ENCODE results near the gene STK35. TPM values are rescaled to one million over a fixed set of nuclear protein-coding genes. Genes with fewer than 3 reads are reported as not detected.
"Not testable (repeated sequence)": the region's sequence is repeated elsewhere in the genome, so short reads cannot be mapped to it uniquely, and the experiment has no call there.

The STK35 gene
- total RNA-seq, 2 experiments from 2014 or later = 15.8 to 16.1 TPM

- Mint-ChIP-seq H3K36me3 (ENCODE audit: low read depth) (no peaks in the 10 kb centered on the region), H3K4me3 (no peak overlapping the region), H3K9me3 (no peaks in the 10 kb centered on the region), H3K4me1 (no peaks in the 10 kb centered on the region), H3K27me3 (no peaks in the 10 kb centered on the region), H3K27ac (no peak overlapping the region)
- no peak for DNase-seq
- CTCF ChIA-PET = no interaction called here
- POLR2A ChIA-PET = no interaction called here
Observed at GRCh38 chr20:2163312-2163711, 61.7 kb downstream of the STK35 start.

- Mint-ChIP-seq H3K9me3 (no peaks in the 10 kb centered on the region), H3K27ac (no peak overlapping the region), H3K4me1 (no peaks in the 10 kb centered on the region), H3K4me3 (no peak overlapping the region), H3K27me3 (no peaks in the 10 kb centered on the region), H3K36me3 (ENCODE audit: low read depth) (no peaks in the 10 kb centered on the region)
- DNase-seq = no peak
- ChIA-PET CTCF (no interaction called here), POLR2A (no interaction called here)
Observed at GRCh38 chr20:2163757-2164156, 62.1 kb downstream of the STK35 start.

- Mint-ChIP-seq H3K27me3 (no peaks in the 10 kb centered on the region), H3K27ac (no peak overlapping the region), H3K9me3 (no peaks in the 10 kb centered on the region), H3K4me1 (no peaks in the 10 kb centered on the region), H3K4me3 (no peak overlapping the region), H3K36me3 (ENCODE audit: low read depth) (no peaks in the 10 kb centered on the region)
- POLR2A ChIA-PET = no interaction called here
- CTCF ChIA-PET = no interaction called here
- DNase-seq = no peak
Observed at GRCh38 chr20:2164421-2164820, 62.8 kb downstream of the STK35 start.

- Mint-ChIP-seq H3K27ac (no peak overlapping the region), H3K27me3 (no peaks in the 10 kb centered on the region), H3K36me3 (ENCODE audit: low read depth) (no peaks in the 10 kb centered on the region), H3K4me1 (no peaks in the 10 kb centered on the region), H3K4me3 (no peak overlapping the region), H3K9me3 (no peaks in the 10 kb centered on the region)
- ChIA-PET POLR2A (interaction anchor here (0.5 kb wide), 1 partner anchor 19 kb away, joined by 3 read pairs; no protein-coding TSS in a partner anchor), CTCF (no interaction called here)
- no peak for DNase-seq
Observed at GRCh38 chr20:2164966-2165365, 63.3 kb downstream of the STK35 start.

GRCh38 chr20:2165871-2166270 lies 64.2 kb downstream of the STK35 start:
- no peak for DNase-seq
- ChIA-PET CTCF (no interaction called here), POLR2A (no interaction called here)
- no peak overlapping the region for H3K4me3 Mint-ChIP-seq
- H3K36me3 Mint-ChIP-seq (ENCODE audit: low read depth) = no peaks in the 10 kb centered on the region
- no peaks in the 10 kb centered on the region for H3K4me1 Mint-ChIP-seq
- no peaks in the 10 kb centered on the region for H3K9me3 Mint-ChIP-seq
- no peak overlapping the region for H3K27ac Mint-ChIP-seq
- H3K27me3 Mint-ChIP-seq = peaks cover 1% of the 10 kb centered on the region

GRCh38 chr20:2167112-2167511 lies 65.5 kb downstream of the STK35 start:
- Mint-ChIP-seq H3K27me3 (peaks cover 7% of the 10 kb centered on the region), H3K4me3 (no peak overlapping the region), H3K4me1 (no peaks in the 10 kb centered on the region), H3K36me3 (ENCODE audit: low read depth) (no peaks in the 10 kb centered on the region), H3K9me3 (no peaks in the 10 kb centered on the region), H3K27ac (no peak overlapping the region)
- ChIA-PET CTCF (no interaction called here), POLR2A (no interaction called here)
- DNase-seq = no peak

- POLR2A ChIA-PET = no interaction called here
Observed at GRCh38 chr20:2168946-2169345, 67.3 kb downstream of the STK35 start.

GRCh38 chr20:2169456-2170088 lies 67.9 kb downstream of the STK35 start:
- no peaks in the 10 kb centered on the region for H3K36me3 Mint-ChIP-seq (ENCODE audit: low read depth)
- CTCF ChIA-PET = interaction anchor here (1.5 kb wide), 1 partner anchor 161 kb away, joined by 3 read pairs; no protein-coding TSS in a partner anchor
- H3K27ac Mint-ChIP-seq = no peak overlapping the region
- POLR2A ChIA-PET = no interaction called here
- no peaks in the 10 kb centered on the region for H3K9me3 Mint-ChIP-seq
- no peak for DNase-seq
- H3K4me3 Mint-ChIP-seq = no peak overlapping the region
- H3K27me3 Mint-ChIP-seq = peaks cover 10% of the 10 kb centered on the region
- H3K4me1 Mint-ChIP-seq = peaks cover 2% of the 10 kb centered on the region

More at GRCh38 chr20:2168946-2169345, 67.3 kb downstream of the STK35 start:
- Mint-ChIP-seq H3K36me3 (ENCODE audit: low read depth) (no peaks in the 10 kb centered on the region), H3K4me1 (peaks cover 2% of the 10 kb centered on the region), H3K27me3 (peaks cover 10% of the 10 kb centered on the region), H3K27ac (no peak overlapping the region), H3K9me3 (no peaks in the 10 kb centered on the region), H3K4me3 (no peak overlapping the region)
- no peak for DNase-seq
- CTCF ChIA-PET = no interaction called here

- no peak overlapping the region for H3K4me3 Mint-ChIP-seq
- no peak for DNase-seq
- H3K36me3 Mint-ChIP-seq (ENCODE audit: low read depth) = no peaks in the 10 kb centered on the region
- H3K27me3 Mint-ChIP-seq = peaks cover 10% of the 10 kb centered on the region
- peaks cover 2% of the 10 kb centered on the region for H3K4me1 Mint-ChIP-seq
- no peak overlapping the region for H3K27ac Mint-ChIP-seq
- CTCF ChIA-PET = interaction anchor here (0.6 to 1.5 kb wide), 2 partner anchors 36 to 162 kb away, joined by 3 to 7 read pairs; no protein-coding TSS in a partner anchor
- POLR2A ChIA-PET = no interaction called here
- no peaks in the 10 kb centered on the region for H3K9me3 Mint-ChIP-seq
Observed at GRCh38 chr20:2170404-2170803, 68.8 kb downstream of the STK35 start.

GRCh38 chr20:2171266-2171790 lies 69.7 kb downstream of the STK35 start:
- peaks cover 10% of the 10 kb centered on the region for H3K27me3 Mint-ChIP-seq
- ChIA-PET POLR2A (no interaction called here), CTCF (interaction anchor here (1.2 to 1.5 kb wide), 2 partner anchors 163 to 600 kb away, joined by 3 to 4 read pairs; no protein-coding TSS in a partner anchor)
- no peak overlapping the region for H3K27ac Mint-ChIP-seq
- H3K36me3 Mint-ChIP-seq (ENCODE audit: low read depth) = no peaks in the 10 kb centered on the region
- no peak overlapping the region for H3K4me3 Mint-ChIP-seq
- peaks cover 2% of the 10 kb centered on the region for H3K4me1 Mint-ChIP-seq
- H3K9me3 Mint-ChIP-seq = no peaks in the 10 kb centered on the region
- DNase-seq = no peak

- H3K27ac Mint-ChIP-seq, POLR2A ChIA-PET: not testable (repeated sequence)
Observed at GRCh38 chr20:2171840-2172239, 70.2 kb downstream of the STK35 start.

GRCh38 chr20:2172305-2173175 lies 70.9 kb downstream of the STK35 start:
- no peak overlapping the region for H3K4me3 Mint-ChIP-seq
- H3K27ac Mint-ChIP-seq = no peak overlapping the region
- POLR2A ChIA-PET = no interaction called here

More at GRCh38 chr20:2171840-2172239, 70.2 kb downstream of the STK35 start:
- H3K27me3 Mint-ChIP-seq = peaks cover 10% of the 10 kb centered on the region
- not testable (repeated sequence) for H3K9me3 Mint-ChIP-seq; H3K36me3 Mint-ChIP-seq (ENCODE audit: low read depth); DNase-seq; H3K4me3 Mint-ChIP-seq; H3K4me1 Mint-ChIP-seq
- CTCF ChIA-PET = interaction anchor here (0.5 to 1.8 kb wide), 9 partner anchors 10 to 600 kb away, joined by 3 to 9 read pairs (median 5); no protein-coding TSS in a partner anchor

GRCh38 chr20:2173186-2173585 lies 71.6 kb downstream of the STK35 start:
- ChIA-PET POLR2A (no interaction called here), CTCF (interaction anchor here (0.7 to 1.9 kb wide), 7 partner anchors 10 to 226 kb away, joined by 3 to 9 read pairs (median 5); no protein-coding TSS in a partner anchor)
- Mint-ChIP-seq H3K36me3 (ENCODE audit: low read depth) (no peaks in the 10 kb centered on the region), H3K9me3 (no peaks in the 10 kb centered on the region), H3K4me3 (no peak overlapping the region), H3K27ac (no peak overlapping the region), H3K27me3 (peaks cover 10% of the 10 kb centered on the region), H3K4me1 (peaks cover 2% of the 10 kb centered on the region)
- DNase-seq = no peak

More at GRCh38 chr20:2172305-2173175, 70.9 kb downstream of the STK35 start:
- peaks cover 2% of the 10 kb centered on the region for H3K4me1 Mint-ChIP-seq
- H3K27me3 Mint-ChIP-seq = peaks cover 10% of the 10 kb centered on the region
- CTCF ChIA-PET = interaction anchor here (0.5 to 1.9 kb wide), 11 partner anchors 11 to 601 kb away, joined by 3 to 9 read pairs (median 5); no protein-coding TSS in a partner anchor
- H3K9me3 Mint-ChIP-seq = no peaks in the 10 kb centered on the region
- peak; percentile 73 for DNase-seq
- no peaks in the 10 kb centered on the region for H3K36me3 Mint-ChIP-seq (ENCODE audit: low read depth)
